Smooth muscle cell (in vitro differentiated cells): ENCODE results near the gene ATP2C2. TPM values are rescaled to one million over a fixed set of nuclear protein-coding genes. Genes with fewer than 3 reads are reported as not detected.

ENCODE experiments used
- DNase-seq: peaks from one replicate; lab custom pipeline; 2025; ENCODE audit not compliant: unreplicated experiment; lab: John Stamatoyannopoulos, UW
- H2AFZ ChIP-seq: fragments of 200-600 bp; sonication (generic); 2 replicates; pipeline ENCODE4 v1.6.0; 2016; ENCODE audit warnings: antibody characterized with exemption, low read depth, mild to moderate bottlenecking
- H3F3A ChIP-seq: fragments of 200-600 bp; sonication (generic); 2 replicates; pipeline ENCODE4 v1.6.0; 2017; ENCODE audit warnings: antibody characterized with exemption, low read depth
- H3K27ac ChIP-seq: fragments of 200-600 bp; sonication (generic); 2 replicates; pipeline ENCODE4 v1.5.1; 2016; ENCODE audit warnings: low read depth, mild to moderate bottlenecking
- H3K27me3 ChIP-seq: fragments of 200-600 bp; sonication (generic); 2 replicates; pipeline ENCODE4 v1.6.1; 2016; ENCODE audit warnings: low read depth, mild to moderate bottlenecking
- H3K36me3 ChIP-seq: fragments of 200-600 bp; sonication (generic); 2 replicates; pipeline ENCODE4 v1.5.1; 2016; ENCODE audit warnings: low read depth
- H3K4me1 ChIP-seq: fragments of 200-600 bp; sonication (generic); 2 replicates; pipeline ENCODE4 v1.5.1; 2016; ENCODE audit warnings: low read depth
- H3K4me2 ChIP-seq: fragments of 200-600 bp; sonication (generic); 2 replicates; pipeline ENCODE4 v1.6.0; 2016; ENCODE audit warnings: mild to moderate bottlenecking
- H3K4me3 ChIP-seq: fragments of 200-600 bp; sonication (generic); 2 replicates; pipeline ENCODE4 v1.5.1; 2016; ENCODE audit warnings: mild to moderate bottlenecking
- H3K79me2 ChIP-seq: fragments of 200-600 bp; sonication (generic); 2 replicates; pipeline ENCODE4 v1.6.0; 2016; ENCODE audit warnings: low read depth, mild to moderate bottlenecking
- H3K9ac ChIP-seq: fragments of 200-600 bp; sonication (generic); 2 replicates; pipeline ENCODE4 v1.6.0; 2016; ENCODE audit warnings: low read depth
- H3K9me3 ChIP-seq: fragments of 200-600 bp; sonication (generic); replicated peaks from 2 replicates; pipeline ENCODE4 v1.5.1; 2016; ENCODE audit warnings: low read depth
- H4K20me1 ChIP-seq: fragments of 200-600 bp; sonication (generic); 2 replicates; pipeline ENCODE4 v1.6.0; 2016; ENCODE audit warnings: low read depth
- CTCF ChIP-seq: fragments of 200-600 bp; sonication (generic); IDR thresholded peaks from 2 replicates; pipeline ENCODE4 v1.5.1; 2017; ENCODE audit warnings: borderline replicate concordance, mild to moderate bottlenecking, antibody characterized with exemption; ENCODE audit not compliant: insufficient read depth, poor library complexity, severe bottlenecking
- WGBS: methylation state at CpG from one replicate; pipeline ENCODE4 v1.1.7; 2016; ENCODE audit warnings: low lambda C conversion rate; 5-methylcytosine and 5-hydroxymethylcytosine counted together
- polyA plus RNA-seq: library from polyadenylated mRNA; unstranded; fragments of >200 nt; fragmentation: Nextera tagmentation; extraction: Ambion mirVana; gene quantifications from 2 replicates; pipeline ENCODE4 v1.2.1, GENCODE V29; 2016
- total RNA-seq: library from RNA; depleted of rRNA; stranded (reverse); fragments of >200 nt; gene quantifications from 2 replicates; pipeline ENCODE4 v1.2.3, GENCODE V29; 2014

Gene ATP2C2
- total and polyA plus RNA-seq, 2 experiments from 2014 or later, result 3.1 to 4.1 TPM

GRCh38 chr16:84369105-84369504 lies 767 bp downstream of the ATP2C2 start:
- Histone ChIP-seq H3K9ac (no peak overlapping the region), H3K27me3 (peaks cover 59% of the 10 kb centered on the region), H3K27ac (no peak overlapping the region), H3K4me1 (peaks cover 7% of the 10 kb centered on the region), H3K4me3 (peak overlapping the region; percentile 45), H4K20me1 (no peaks in the 10 kb centered on the region), H3K9me3 (no peaks in the 10 kb centered on the region), H3F3A (no peaks in the 10 kb centered on the region), H3K36me3 (no peaks in the 10 kb centered on the region), H3K4me2 (peak overlapping the region; percentile 84), H3K79me2 (no peaks in the 10 kb centered on the region), H2AFZ (no peak overlapping the region)
- WGBS, result 57% methylated on average over 7 of the region's 7 CpGs
- TF ChIP-seq CTCF, result no peak
- no peak for DNase-seq

GRCh38 chr16:84369938-84370627 lies 1.7 kb downstream of the ATP2C2 start:
- H3K27ac ChIP-seq, result no peak overlapping the region
- peaks cover 59% of the 10 kb centered on the region for H3K27me3 ChIP-seq
- 70% methylated on average over 11 of the region's 11 CpGs for WGBS
- no peak overlapping the region for H3K4me3 ChIP-seq
- H3K4me2 ChIP-seq, result no peak overlapping the region
- H2AFZ ChIP-seq, result no peak overlapping the region
- no peak overlapping the region for H3K9ac ChIP-seq
- peaks cover 7% of the 10 kb centered on the region for H3K4me1 ChIP-seq
- no peak for DNase-seq
- H3K36me3 ChIP-seq, result no peaks in the 10 kb centered on the region
- H3K79me2 ChIP-seq, result no peaks in the 10 kb centered on the region
- no peaks in the 10 kb centered on the region for H3K9me3 ChIP-seq
- no peaks in the 10 kb centered on the region for H3F3A ChIP-seq
- no peak for TF ChIP-seq CTCF
- H4K20me1 ChIP-seq, result no peaks in the 10 kb centered on the region

- 80% methylated on average over 8 of the region's 8 CpGs for WGBS
- Histone ChIP-seq H2AFZ (no peak overlapping the region), H3K4me2 (no peak overlapping the region), H3K36me3 (no peaks in the 10 kb centered on the region), H3K9ac (no peak overlapping the region), H3K27ac (no peak overlapping the region), H3K79me2 (no peaks in the 10 kb centered on the region), H3F3A (no peaks in the 10 kb centered on the region), H3K4me1 (peaks cover 7% of the 10 kb centered on the region), H3K4me3 (no peak overlapping the region), H3K9me3 (no peaks in the 10 kb centered on the region), H3K27me3 (peaks cover 56% of the 10 kb centered on the region), H4K20me1 (no peaks in the 10 kb centered on the region)
- no peak for TF ChIP-seq CTCF
- DNase-seq, result no peak
Observed at GRCh38 chr16:84370723-84371552, 2.6 kb downstream of the ATP2C2 start.
